ENCODE measurements around the gene FUT1.
"Not testable (repeated sequence)": the region's sequence is repeated elsewhere in the genome, so short reads cannot be mapped to it uniquely, and the experiment has no call there.

Gene FUT1

DNA sequence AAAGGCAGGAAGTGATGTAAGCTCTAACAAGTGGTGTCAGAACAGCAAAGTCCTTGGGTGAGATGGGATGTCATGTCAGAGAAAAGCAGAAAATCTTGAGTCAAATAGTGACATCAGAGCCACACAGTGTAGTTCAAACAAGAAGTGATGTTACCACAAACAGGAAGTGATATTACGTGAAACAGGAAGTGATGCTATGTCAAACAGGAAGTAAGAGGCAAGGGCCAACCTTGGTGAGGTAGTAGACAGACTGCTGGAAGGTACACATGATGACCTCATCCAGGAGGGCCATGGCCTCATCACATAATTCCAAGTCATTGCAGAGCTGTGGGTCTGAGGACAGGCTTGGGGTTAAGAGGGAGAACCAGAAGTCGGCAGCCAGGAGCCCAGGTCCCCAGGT lies 25.9 kb downstream of the FUT1 start:
- TF ChIP-seq Cebpa-rat (IDR thresholded peaks at IDR 0.05) = no peak
- H3K4me3 ChIP-seq = peak overlapping the region in 5 of 10 experiments; percentile 13 to 50 (median 35); a peak in 8 of 20 replicates
- H3K27me3 ChIP-seq = no peaks in the 10 kb centered on the region
- H3K4me1 ChIP-seq = peaks cover 26 to 38% (median 35%) of the 10 kb centered on the region in 10 experiments
- H4K20me1 ChIP-seq = no peaks in the 10 kb centered on the region
- peaks cover 31 to 61% (median 55%) of the 10 kb centered on the region in 11 experiments for H3K9me3 ChIP-seq (replicated peaks in 1 of 11)
- peak overlapping the region; percentile 80 to 93 (median 87); a peak in 21 of 22 replicates for H3K27ac ChIP-seq
- peak overlapping the region; percentile 49 to 86 (median 66); a peak in 19 of 22 replicates for H3K4me2 ChIP-seq
- peaks cover 4 to 91% (median 82%) of the 10 kb centered on the region in 11 experiments; a peak in 21 of 22 replicates for H3K36me3 ChIP-seq
- peak overlapping the region in 2 of 11 experiments; percentile 71 to 72; a peak in 2 of 22 replicates for H3K9ac ChIP-seq

DNA sequence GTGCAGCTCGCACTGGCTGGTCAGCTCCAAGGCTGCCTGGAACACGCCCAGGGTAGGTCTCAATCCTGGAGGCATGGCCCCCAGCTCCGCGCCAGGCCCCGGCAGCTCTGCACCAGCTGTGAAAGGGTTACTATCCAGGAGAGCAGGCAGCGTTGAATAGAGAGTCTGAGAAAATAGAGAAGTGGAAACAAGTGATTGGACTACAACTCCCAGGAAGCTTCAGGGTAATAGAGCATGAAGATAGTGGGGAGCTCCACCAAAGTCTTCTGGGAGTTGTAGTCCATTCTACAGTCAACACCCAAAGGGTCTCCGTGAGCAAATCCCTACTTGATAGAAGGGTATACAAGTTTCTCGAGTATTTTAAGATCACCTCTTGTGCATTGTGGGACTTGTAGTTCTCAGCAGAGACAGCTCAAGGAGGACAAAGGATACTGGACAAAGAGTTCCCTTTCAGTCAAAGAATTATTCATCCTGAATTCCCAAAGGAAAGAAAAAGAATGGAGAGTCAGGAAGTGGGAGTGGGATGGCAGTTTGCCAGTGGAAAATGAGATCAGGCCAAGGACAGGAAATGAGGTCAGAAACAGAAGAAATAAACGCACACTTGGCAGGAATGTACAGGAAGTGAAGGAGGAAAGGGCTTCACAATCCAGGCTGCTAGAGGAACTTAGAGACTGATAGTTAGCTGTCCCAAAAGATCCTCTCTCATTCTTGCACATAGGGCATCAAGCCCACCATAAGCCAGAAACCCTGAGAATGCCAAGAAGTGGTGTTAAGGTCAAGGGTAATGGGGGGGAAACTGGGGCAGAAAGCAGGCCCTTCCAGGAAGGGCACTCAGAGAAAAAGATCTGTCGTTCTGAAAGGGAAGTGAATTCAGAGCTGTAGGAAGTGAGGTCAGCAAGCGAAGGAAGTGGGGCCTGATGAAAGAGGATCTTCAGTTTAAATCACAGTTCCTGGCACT lies 27.4 kb downstream of the FUT1 start:
- Histone ChIP-seq H3K9ac (peak overlapping the region; percentile 60 to 76 (median 71); a peak in 21 of 22 replicates), H3K4me2 (peak overlapping the region; percentile 49 to 86 (median 66)), H3K27me3 (no peaks in the 10 kb centered on the region), H3K4me1 (peaks cover 30 to 48% (median 44%) of the 10 kb centered on the region in 10 experiments), H3K27ac (peak overlapping the region; percentile 80 to 93 (median 87)), H3K36me3 (peaks cover 0 to 80% (median 68%) of the 10 kb centered on the region in 11 experiments; a peak in 20 of 22 replicates), H3K9me3 (replicated peaks in 1 of 11) (peaks cover 31 to 46% (median 41%) of the 10 kb centered on the region in 11 experiments), H3K4me3 (peak overlapping the region in 6 of 10 experiments; percentile 2 to 44 (median 30); a peak in 4 of 20 replicates), H4K20me1 (no peaks in the 10 kb centered on the region)
- TF ChIP-seq Cebpa-rat (IDR thresholded peaks at IDR 0.05) = no peak

DNA sequence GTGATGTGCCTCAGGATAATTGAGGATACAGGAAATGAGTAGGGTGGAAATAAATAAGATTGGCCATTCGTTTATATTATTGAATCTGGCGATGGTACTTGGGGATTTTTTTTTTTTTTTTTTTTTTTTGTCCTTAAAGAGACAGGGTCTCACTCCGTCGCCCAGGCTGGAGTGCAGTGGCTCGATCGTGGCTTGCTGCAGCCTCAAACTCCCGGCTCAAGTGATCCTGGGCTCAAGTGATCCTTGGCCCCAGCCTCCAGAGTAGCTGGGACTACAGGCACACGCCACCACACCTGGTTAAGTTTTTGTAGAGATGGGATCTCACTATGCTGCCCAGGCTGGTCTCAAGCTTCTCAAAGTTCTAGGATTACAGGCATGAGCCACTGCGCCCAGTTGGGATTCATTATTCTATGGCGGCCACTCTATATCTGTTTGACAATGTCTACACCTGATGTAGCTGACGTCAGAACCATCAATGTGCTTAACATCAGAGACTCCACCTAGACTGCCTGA lies 30.2 kb downstream of the FUT1 start:
- H4K20me1 ChIP-seq = no peaks in the 10 kb centered on the region
- no peak overlapping the region for H3K27ac ChIP-seq
- H3K4me3 ChIP-seq = no peak overlapping the region
- TF ChIP-seq Cebpa-rat (IDR thresholded peaks at IDR 0.05) = no peak
- H3K27me3 ChIP-seq = no peaks in the 10 kb centered on the region
- H3K4me1 ChIP-seq = peaks cover 33 to 61% (median 55%) of the 10 kb centered on the region in 10 experiments
- H3K9me3 ChIP-seq (replicated peaks in 1 of 11) = peaks cover 14 to 23% (median 16%) of the 10 kb centered on the region in 11 experiments; a peak in 21 of 22 replicates
- no peak overlapping the region for H3K9ac ChIP-seq
- H3K4me2 ChIP-seq = no peak overlapping the region
- peaks cover 0 to 51% (median 39%) of the 10 kb centered on the region in 11 experiments; a peak in 19 of 22 replicates for H3K36me3 ChIP-seq

DNA sequence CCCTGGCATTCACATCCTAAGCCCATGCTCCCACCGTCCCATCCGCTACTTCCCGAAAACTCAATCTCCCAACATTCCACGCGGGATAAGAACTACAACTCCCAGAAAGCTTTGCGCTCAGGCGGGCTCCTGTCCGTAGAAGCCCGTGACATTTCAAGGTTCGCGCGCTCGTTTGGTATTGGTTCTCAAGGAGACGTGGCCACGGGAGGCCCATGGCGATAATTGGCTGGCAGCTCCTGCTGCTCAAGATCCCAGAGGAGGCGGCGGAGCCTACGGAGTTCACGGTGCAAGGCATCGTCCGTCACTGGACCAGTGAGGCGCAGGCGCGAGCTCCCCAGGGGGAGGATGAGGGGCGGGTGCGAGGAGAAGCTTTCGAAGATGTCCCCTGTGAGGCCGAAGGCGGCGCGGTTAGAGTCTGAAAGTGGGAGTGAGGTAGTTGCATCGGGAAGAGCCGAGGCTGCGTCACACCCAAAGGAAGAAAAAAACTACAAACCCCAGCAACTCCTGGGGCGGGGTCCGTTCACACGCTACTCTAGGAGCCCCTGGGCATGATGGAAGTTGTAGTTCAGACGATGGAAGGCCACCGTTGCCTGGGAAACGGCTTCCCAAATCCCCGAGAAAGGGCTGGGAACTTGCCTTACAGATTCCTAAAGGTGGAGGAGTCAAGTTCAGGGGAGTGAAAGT lies 31.7 kb downstream of the FUT1 start:
- H3K27me3 ChIP-seq = no peaks in the 10 kb centered on the region
- peak overlapping the region; percentile 23 to 85 (median 79); a peak in 21 of 22 replicates for H3K9ac ChIP-seq
- H3K27ac ChIP-seq = peak overlapping the region; percentile 14 to 90 (median 81); a peak in 21 of 22 replicates
- H3K4me3 ChIP-seq = peak overlapping the region; percentile 47 to 72 (median 59)
- TF ChIP-seq Cebpa-rat (IDR thresholded peaks at IDR 0.05) = no peak
- peaks cover 0 to 8% (median under 1%) of the 10 kb centered on the region in 11 experiments; a peak in 16 of 22 replicates for H3K9me3 ChIP-seq (replicated peaks in 1 of 11)
- H3K4me2 ChIP-seq = peak overlapping the region; percentile 65 to 93 (median 79)
- H3K36me3 ChIP-seq = peaks cover 0 to 36% (median 26%) of the 10 kb centered on the region in 11 experiments; a peak in 14 of 22 replicates
- no peaks in the 10 kb centered on the region for H4K20me1 ChIP-seq
- H3K4me1 ChIP-seq = peaks cover 21 to 53% (median 41%) of the 10 kb centered on the region in 10 experiments

DNA sequence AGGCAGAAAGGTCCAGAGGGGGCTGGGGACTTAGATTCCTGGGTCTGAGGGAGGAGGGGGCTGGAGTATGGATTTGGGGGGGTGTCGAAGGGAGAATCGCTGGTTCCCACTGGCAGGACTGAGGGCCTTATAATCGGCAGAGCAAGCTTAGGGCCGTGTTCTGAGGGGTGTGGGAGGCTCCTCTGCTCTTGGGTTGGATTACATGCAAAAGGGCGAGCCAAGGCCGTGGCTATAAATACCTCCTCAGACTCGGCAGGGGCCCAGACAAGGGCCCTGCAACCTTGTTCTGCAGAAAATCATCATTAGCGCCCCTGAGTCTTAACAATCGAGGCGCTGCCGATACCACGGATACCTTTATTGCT lies 32.2 kb downstream of the FUT1 start:
- H3K36me3 ChIP-seq = peaks cover 0 to 35% (median 26%) of the 10 kb centered on the region in 11 experiments; a peak in 14 of 22 replicates
- H3K27ac ChIP-seq = peak overlapping the region; percentile 14 to 90 (median 81); a peak in 19 of 22 replicates
- no peaks in the 10 kb centered on the region for H3K27me3 ChIP-seq
- no peaks in the 10 kb centered on the region for H4K20me1 ChIP-seq
- H3K9me3 ChIP-seq (replicated peaks in 1 of 11) = peaks cover 0 to 3% (median 0%) of the 10 kb centered on the region in 11 experiments; a peak in 1 of 22 replicates
- peak overlapping the region; percentile 65 to 93 (median 79) for H3K4me2 ChIP-seq
- TF ChIP-seq Cebpa-rat (IDR thresholded peaks at IDR 0.05) = no peak
- H3K9ac ChIP-seq = peak overlapping the region in 9 of 11 experiments; percentile 70 to 85 (median 80); a peak in 17 of 22 replicates
- H3K4me1 ChIP-seq = peaks cover 21 to 53% (median 41%) of the 10 kb centered on the region in 10 experiments
- peak overlapping the region; percentile 47 to 72 (median 59); a peak in 19 of 20 replicates for H3K4me3 ChIP-seq

DNA sequence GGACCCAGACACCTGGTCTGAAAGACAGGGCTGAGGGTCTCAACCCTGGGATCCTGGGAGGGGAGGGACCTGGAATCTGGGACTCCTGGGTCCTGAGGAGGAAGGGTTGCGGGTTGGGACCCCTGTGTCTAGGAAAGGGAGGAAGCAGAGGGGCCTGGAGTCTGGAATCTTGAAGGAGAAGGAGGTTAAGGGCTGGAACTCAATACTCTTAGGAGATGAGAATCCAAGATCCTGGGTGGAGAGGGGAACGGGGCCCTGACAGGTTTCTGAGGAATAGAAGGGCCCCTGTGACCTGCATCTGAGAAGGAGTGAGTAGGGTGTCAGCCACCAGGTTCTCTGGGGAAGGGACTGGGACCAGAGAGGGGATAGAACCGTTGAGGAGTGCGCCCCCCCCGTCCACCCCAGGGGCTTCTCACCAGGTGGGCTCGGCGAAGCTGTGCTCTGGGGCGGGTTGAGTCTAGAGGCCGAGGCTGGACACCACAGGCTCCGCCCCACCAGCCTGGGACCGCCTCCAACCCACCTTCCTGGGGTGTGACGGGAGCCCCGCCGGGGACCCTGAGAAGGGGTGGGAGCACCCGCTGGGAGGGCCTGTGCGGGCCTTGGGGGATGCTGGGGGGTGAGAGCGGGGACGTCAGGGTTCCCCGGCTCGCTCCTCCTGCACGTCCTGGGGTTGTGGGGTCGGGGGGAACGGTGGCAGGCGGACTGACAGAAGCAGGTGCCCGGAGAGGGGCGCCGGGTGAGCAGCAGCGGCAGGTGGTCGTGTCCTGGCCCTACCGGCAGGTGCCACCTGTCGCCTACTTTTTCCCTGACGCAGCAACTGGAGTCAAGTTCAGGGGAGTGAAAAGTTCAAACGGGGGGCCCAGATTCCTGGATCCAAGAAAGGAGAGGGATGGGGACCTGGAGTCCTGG lies 32.9 kb downstream of the FUT1 start, which contains the start of gene MAMSTR:
Gene MAMSTR (minus strand): TSS at position 463 of the 909 bp plus-strand sequence. CDS start 694 bp downstream, outside the sequence.
- H3K4me3 ChIP-seq = peak within 1 kb of the TSS; percentile 47 to 72 (median 59); a peak in 19 of 20 replicates
- peaks cover 0 to 33% (median 24%) of the 10 kb centered on the region in 11 experiments; a peak in 14 of 22 replicates for H3K36me3 ChIP-seq
- no peaks in the 10 kb centered on the region for H4K20me1 ChIP-seq
- H3K4me2 ChIP-seq = peak within 1 kb of the TSS; percentile 65 to 93 (median 79)
- H3K9ac ChIP-seq = peak within 1 kb of the TSS in 9 of 11 experiments; percentile 70 to 85 (median 80); a peak in 18 of 22 replicates
- no peak for TF ChIP-seq Cebpa-rat (IDR thresholded peaks at IDR 0.05)
- H3K9me3 ChIP-seq (replicated peaks in 1 of 11) = no peaks in the 10 kb centered on the region
- peak within 1 kb of the TSS; percentile 14 to 90 (median 81); a peak in 20 of 22 replicates for H3K27ac ChIP-seq
- no peaks in the 10 kb centered on the region for H3K27me3 ChIP-seq
- H3K4me1 ChIP-seq = peaks cover 21 to 54% (median 42%) of the 10 kb centered on the region in 10 experiments

DNA sequence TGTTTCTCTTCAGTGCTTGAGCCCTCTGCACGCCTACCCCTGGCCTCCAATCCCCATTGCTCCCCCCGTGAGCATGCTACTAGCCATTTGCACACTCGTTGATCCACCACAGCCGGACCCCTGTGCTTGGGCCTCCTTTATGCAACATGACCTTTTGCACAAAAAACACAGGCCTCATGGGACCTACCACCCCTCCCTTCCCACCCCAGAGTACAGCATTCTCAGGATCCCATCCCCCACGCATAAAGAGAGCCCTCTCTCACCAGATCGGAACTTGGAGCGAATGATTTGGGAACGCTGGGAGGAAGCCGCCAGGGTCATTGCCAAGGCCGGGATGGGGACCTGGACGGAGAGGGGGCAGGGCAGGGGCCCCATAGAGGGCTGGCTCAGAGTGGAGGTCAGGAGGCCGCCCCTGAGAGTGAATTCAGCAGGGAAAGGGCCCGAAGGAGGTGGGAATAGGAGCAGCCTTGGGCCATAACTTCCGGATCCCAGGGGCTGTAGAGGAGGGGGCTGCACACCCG lies 33.7 kb downstream of the FUT1 start:
- Histone ChIP-seq H4K20me1 (no peaks in the 10 kb centered on the region), H3K4me2 (peak overlapping the region in 5 of 11 experiments; percentile 65 to 93 (median 79); a peak in 6 of 22 replicates), H3K9ac (peak overlapping the region in 2 of 11 experiments; percentile 16 to 82; a peak in 2 of 22 replicates), H3K4me1 (peaks cover 18 to 47% (median 38%) of the 10 kb centered on the region in 10 experiments), H3K27ac (peak overlapping the region in 2 of 11 experiments; percentile 16 to 72; a peak in 3 of 22 replicates), H3K4me3 (no peak overlapping the region), H3K36me3 (peaks cover 0 to 25% (median 19%) of the 10 kb centered on the region in 11 experiments; a peak in 13 of 22 replicates), H3K9me3 (replicated peaks in 1 of 11) (no peaks in the 10 kb centered on the region), H3K27me3 (no peaks in the 10 kb centered on the region)
- TF ChIP-seq Cebpa-rat (IDR thresholded peaks at IDR 0.05) = no peak

DNA sequence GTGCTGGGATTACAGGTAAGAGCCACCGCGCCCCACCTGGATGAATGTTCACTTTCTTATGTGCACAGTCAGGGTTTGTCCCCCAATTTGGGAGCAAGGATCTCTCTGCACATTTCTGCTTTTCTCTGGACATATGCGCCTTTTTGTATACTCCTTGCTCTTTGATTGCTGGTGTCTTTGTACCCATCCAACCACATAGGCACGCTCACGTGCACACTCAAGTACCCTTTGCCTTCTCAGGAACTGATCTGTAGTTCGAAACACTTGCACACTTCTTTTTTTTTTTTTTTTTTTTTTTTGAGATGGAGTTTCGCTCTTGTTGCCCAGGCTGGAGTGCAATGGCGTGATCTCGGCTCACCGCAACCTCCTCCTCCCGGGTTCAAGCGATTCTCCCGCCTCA lies 34.3 kb downstream of the FUT1 start:
- Histone ChIP-seq H3K36me3 (peaks cover 0 to 19% (median 15%) of the 10 kb centered on the region in 11 experiments; a peak in 13 of 22 replicates), H3K4me1 (peaks cover 23 to 52% (median 44%) of the 10 kb centered on the region in 10 experiments)
- H3K4me2 ChIP-seq; H4K20me1 ChIP-seq; H3K27me3 ChIP-seq; H3K9ac ChIP-seq; H3K4me3 ChIP-seq; H3K9me3 ChIP-seq (replicated peaks in 1 of 11); H3K27ac ChIP-seq: not testable (repeated sequence)

All from BLaER1 treated with 17β-estradiol and CSF1 and Interleukin-3, amounts not matched to agents 10 nM and 100 nM (cell line).